HG02885 (cell line): ENCODE measurements around the gene KIAA2012.
"Not testable (repeated sequence)": the region's sequence is repeated elsewhere in the genome, so short reads cannot be mapped to it uniquely, and the experiment has no call there.

Experiments
- ATAC-seq: cut with Tn5 transposase; IDR thresholded peaks from one replicate; pipeline ENCODE4 v1.9.1; 2021; ENCODE audit warnings: mild to moderate bottlenecking; ENCODE audit not compliant: unreplicated experiment, poor library complexity

Gene KIAA2012

DNA sequence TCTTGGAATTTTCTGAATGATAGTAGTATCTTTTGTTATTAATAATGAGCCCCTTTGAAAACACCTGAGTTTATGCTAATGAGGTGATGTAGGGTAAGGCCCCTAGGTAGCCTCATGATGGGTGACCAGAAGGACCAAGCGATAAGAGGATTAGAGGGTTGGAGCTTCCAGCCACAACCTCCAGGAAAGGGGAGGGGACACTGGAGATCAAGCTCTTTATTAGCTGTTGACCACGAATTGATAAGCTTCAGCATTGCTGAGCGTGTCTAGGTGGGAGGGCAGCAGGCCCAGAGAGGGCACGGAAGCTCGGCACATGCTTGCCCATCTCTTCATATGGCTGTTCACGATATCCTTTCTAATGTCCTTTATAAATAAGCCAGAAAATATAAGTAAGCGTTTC, 39.0 kb downstream of the KIAA2012 start:
- no peak for ATAC-seq

DNA sequence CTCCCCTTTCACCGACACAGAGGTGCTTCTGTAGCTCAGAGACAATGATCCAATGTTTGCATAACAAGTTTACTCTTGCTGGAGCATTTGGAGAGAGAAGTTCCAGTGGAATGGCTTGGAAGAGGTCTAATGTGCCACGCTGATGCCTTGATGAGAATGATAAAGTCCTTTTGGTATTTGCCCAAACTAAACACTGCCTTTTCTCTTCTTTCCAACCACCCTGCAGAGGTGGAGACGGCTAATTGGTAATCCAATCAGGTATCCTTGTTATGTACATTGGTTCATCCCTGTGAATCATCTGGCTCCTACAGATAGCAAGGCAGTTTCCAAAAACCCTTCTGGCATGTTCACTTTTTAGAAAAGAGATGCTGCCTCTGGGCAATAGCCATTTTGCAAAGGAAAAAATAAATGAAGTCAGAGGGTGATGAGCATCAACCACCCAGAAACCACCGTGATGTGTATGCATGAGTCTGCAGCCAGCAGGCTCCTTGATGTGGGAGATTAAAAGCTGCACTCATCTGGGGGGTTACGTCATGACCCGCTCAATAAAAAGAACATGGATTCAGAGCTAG, 40.6 kb downstream of the KIAA2012 start:
- no peak for ATAC-seq

DNA sequence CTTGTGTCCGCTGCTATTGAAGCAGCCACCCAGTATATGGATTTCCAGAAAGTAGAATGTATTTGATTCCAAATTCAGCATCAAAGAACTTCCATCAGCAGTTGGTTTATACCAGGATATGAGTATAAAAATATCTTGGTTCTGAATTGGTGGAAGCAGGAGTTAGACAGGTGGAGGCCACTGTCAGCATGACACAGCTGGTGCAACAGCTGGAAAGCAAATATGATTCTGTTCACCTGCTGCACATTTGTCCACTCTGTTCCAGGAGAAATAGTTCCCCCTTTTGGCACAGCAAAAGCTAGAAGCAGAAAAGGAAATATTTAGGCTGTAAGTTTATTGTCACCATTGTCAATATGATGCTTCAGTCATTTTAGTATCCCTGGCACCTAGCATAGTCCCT, 41.2 kb downstream of the KIAA2012 start:
- ATAC-seq = no peak

DNA sequence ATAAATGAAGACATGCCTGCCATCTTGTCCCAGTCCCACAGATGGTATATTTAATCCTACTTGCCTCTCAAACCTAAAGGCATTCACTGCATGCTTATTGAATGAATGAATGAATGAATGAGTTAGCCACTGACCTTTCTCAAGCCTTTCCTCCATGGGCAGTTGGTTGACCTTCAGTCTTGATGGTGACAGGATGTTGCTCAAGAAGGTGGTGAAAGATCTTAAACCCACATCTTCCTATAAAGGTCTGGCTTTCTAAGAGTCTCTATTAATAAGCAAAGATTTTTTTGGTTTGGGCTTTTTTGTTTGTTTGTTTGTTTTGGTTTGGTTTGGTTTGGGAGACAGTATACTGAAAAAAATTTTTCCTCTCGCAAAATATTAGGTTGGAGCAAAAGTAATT, 41.7 kb downstream of the KIAA2012 start:
- ATAC-seq = no peak

DNA sequence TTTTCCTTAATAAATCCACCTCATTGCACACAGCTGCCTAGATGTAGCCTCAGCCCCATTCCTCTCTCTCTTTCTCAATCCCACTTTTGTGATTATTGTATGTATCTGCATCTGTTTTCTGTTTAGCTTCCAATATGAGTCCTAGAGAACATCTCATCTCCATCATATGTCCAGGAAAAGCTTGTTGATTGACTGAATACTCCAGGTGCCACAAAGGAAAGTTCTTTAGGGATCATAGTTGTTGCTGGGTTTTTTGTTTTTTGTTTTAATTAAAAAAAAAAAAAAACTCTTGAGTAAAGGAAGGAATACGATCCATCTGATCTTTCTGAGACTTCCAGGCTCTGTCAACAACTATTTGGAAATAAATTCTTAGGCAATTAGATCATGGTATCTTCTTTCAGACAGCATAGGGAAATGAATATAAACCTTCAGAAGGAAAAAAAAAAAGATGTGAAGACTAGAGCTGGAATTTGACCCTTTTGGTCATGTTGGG, 42.5 kb downstream of the KIAA2012 start:
- ATAC-seq = no peak

DNA sequence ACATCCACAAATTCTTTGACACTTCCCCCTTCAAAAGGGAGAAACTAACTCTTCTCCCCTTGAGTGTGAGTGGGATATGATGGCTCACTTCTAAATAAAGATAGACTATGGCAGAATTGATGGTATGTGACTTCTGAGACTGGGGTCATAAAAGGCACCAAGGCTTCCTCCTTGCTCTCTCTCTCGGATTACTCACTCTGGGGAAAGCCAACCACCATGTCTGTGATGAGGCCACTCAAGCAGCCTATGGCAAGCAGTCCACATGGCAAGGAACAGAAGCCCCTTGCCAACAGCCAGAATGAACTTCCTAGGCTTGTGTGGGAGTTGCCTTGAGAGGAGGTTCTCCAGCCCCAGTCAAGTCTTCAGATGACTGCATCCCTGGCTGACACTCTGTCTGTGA, 43.6 kb downstream of the KIAA2012 start:
- no peak for ATAC-seq

DNA sequence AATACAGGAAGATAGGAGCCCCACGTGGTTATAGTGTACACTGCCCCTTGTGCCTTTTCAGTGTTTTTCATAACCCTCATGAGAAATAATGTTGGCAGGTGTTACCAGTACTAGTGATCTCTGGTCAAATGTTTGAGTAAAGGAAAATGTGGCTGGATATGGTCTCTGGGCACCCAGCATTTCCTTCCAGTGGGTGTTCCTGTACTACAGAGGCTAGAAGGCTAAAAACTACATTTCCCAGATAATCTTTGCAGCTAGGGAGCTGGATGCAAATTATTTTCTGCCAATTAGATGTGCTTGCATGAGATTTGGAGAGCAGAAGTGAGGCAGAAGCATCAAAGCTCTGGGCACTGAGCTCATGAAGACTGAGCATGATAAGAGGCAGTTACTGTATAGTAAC, 45.1 kb downstream of the KIAA2012 start:
- ATAC-seq = no peak

DNA sequence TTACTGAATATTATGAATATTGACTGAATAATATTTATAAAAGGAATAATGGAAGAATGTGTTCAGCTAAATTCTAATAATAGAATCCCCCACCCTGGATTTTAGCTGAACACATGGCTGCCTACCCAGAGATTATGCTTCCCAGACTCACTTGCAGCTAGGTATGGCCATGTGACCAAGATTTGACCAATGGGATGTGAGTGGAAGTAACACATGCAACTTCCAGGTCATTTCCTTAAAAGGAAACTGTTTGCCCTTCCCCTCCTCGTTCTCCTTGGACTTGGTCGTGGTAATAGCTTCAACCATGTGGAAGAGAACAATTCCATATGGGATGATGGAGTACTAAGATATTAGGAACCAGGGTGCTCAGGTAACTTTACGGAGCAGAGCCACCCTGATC, 47.8 kb downstream of the KIAA2012 start:
- ATAC-seq = no peak

DNA sequence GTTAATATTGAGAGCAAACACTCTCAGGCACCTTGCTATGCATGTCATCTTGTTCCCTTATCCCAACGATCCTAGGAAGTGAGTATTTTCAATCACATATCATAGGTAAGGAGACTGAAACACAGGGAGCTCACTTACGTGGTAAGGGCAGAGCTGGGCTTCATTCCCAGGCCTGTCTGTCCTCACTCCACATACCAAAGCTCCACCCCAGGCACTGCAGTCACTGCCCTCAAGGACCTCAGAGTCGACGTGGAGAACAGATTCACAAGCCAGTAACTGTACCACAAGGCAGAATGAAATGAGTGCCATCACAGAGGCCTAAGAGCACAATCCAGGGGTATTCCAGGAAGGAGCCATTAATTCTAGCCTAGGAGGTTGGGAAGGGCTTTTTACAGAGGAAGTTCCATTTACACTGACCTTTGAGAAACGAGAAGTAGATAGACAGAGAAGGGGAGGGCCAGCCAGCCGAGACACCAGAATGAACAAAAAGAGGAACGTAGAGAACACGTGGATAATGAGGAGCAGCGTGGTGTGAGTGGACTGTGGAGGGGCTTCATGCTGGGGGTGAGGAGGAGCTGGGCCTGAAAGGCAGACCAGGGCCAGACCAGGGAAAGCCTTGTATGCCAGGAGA, 48.6 kb downstream of the KIAA2012 start:
- no peak for ATAC-seq

DNA sequence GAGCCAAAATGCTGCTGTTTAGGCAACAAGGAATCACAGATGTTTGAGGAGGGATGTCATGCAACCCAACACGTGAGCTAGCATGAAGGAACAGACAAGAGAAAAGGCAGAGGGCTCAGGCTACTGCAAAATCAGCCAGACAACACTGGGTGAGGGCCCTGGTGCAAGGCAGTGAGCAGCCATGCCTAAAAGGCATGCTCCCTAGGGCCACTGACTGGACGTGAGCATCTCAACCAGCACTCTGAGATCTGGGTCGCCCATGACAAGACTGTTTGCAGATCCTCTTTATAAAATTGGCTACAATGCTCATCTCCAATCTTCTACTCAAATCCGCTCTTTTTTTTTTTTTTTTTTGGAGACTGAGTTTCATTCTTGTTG, 49.1 kb downstream of the KIAA2012 start:
- ATAC-seq = no peak

DNA sequence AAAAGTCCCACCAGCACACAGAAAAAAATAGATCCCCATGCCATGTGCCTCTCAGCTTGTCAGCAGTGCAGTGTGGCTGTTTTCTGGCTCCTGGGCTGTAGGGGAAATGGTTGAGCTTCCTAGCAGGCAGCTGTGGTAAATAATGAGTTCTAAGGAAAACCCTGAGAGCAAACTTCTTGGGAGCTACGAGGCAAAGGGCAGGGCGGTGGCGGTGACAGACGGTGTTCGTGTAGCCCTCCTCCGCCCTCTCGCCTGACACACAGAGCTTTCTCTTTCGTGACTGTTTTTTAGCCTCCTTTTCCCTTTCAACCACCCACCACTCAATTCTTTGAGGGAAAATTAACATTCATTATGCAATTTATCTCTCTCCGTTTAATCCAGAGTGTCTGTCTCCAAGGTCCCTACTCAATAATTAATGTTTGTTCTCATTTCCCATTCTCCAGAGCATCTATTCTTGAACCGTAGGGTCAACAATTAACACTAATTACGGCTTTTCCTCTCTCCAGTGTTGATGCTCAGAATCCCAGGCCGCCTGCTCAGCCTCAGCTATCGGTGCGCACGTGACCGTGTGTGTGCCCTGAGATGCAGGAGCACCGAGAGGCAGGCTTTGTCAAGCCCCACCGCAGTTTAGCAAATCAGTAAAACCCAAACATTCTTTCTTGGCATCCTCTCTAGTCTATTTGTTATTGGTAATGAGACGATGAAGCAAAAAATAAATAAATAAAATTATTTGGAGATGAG, 50.1 kb downstream of the KIAA2012 start:
- no peak for ATAC-seq

DNA sequence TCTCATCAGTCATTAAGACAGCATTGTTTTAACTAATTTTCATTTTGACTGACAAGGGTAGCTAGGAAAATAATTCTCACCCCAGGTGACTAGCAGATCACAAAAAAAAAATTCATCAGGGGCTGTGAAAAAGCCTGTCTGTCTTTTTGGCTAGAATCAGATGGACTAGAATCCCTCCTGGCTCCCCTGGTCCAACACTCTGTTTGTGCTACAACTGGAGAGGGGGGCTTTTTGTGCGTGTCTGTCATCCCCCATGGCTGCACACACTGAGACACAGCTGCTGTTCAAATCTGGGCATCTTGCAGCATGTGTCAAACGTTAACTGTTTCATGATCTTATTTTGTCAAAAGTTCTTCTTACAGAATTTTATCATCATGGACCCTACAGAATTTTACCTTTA, 51.2 kb downstream of the KIAA2012 start:
- ATAC-seq = no peak

DNA sequence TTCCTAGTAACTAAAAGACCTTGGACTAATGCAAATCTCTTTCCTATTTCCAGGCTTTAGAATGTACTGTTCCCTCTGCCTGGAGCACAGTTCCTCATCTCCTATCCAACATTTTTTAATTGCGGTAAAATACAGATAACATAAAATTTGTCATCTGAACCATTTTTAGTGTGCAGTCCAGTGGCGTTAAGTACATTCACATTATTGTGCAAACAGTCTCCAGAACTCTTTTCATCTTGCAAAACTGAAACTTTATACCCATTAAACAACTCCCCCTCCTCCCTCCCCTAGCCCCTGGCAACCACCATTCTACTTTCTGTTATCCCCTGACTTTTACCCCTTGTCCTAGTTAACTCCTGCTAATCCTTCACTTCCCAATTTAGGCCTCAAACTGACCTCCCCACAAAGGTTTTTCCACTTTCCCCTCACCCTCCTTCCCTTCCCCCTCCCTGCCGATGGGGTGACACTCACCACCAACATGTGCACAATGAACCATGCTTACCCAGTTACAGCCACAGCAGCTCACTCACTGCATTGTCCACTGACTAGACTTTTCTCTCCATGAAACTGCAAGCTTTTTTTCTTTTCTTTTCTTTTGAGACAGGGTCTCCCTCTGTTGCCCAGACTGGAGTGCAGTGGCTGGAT, 54.8 kb downstream of the KIAA2012 start:
- no peak for ATAC-seq

DNA sequence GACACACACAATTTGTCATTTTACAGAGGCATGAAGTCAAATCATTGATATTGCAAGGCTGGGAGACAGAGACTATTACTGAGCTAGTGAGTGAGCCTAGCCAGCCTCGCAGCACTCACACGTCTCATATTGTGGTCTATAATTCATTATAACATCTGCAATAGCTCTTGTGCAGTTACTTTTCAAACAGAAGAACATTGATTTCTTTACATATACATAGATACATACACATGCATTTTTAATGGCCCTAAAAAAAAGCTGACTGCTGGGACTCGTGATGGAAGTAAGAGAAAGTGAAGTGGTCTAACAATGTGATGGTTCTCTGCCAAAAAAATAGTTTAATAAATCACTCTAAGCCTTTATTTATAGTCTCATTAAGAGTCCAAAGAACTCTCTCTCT, 56.8 kb downstream of the KIAA2012 start:
- no peak for ATAC-seq

DNA sequence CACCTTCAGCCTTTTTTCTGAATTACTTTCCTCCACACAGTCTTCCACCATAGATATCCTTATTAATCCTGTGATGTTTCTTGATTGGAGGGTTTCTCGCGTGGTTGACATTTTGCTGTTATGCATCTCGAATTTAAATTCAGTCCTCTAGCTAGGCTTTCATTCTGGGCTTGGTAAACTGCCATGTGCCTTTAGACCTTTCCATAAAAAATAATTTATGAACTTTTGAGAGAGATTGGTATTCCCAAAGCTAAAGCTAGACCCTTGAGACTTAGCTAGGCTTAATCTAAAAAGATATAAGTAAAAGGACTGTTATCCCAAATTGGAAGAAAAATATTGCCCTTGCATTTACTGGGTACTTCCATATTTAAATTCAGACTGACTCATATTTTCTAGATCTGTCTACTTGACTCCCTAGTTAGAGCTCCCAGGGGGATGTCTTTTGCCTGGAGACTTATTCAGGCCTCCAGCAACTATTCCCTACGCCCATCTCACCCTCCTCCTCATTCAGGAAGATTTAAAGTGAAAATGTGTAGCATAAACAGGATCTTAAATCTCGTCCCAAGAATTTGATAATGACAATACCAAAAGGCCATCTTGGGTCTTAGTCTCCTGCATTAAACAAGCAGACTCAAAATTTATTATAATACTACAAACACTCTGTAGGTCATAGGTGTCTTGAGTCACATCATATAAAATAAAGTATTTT, 60.3 kb downstream of the KIAA2012 start:
- no peak for ATAC-seq

DNA sequence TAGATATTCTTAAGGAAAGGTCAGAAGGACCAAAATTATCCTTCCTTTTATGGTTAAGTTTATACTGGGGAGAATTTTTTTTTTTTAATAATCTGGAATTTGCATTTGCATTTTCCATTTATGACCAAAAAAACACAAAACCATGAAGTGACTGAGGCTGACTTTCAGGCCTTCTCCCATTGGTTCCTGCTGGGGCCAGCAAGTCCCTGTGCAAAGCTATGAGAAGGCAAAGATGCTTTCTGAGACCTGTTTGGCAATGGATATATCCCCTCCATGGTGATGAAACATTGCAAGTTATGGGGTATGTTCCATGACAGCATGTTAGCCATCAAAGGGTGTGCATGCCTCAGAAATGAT, 60.8 kb downstream of the KIAA2012 start:
- no peak for ATAC-seq

DNA sequence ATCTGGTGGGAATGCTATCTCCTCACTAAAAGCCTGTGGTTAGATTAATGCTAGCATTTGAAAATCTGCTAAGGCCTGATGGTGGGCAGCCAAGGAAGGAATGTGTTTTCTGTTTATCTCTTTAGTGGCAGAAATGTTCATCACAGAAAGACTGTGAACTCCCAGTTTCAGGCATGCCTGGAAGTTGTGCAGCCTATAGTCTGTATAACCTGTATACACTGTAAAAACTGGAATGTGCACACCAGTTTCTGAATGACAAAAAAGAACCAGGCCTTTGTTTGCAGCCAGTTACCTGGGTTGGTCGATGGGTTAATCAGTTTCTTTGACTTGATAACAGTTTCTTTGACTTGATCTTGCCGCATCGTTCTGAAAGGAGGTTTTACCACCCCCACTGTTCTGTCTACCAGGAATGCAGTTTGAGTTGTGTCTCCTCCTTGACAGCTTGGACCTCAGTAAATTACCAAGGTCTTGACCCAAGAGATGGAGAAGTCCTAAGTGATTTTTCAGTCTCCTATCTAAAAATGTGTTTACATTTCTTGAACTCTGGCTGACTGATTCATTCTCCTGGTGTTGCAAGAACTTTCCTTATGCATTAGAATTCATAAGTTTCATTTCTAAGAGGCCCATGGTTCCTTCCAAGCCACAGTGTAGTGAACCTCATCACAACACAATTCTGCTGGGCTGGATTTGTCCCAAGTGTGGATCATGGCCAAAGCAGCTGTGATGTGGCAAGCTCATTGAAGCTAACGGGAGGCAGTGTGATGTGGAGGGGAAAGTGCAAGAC, 62.2 kb downstream of the KIAA2012 start:
- ATAC-seq = no peak

DNA sequence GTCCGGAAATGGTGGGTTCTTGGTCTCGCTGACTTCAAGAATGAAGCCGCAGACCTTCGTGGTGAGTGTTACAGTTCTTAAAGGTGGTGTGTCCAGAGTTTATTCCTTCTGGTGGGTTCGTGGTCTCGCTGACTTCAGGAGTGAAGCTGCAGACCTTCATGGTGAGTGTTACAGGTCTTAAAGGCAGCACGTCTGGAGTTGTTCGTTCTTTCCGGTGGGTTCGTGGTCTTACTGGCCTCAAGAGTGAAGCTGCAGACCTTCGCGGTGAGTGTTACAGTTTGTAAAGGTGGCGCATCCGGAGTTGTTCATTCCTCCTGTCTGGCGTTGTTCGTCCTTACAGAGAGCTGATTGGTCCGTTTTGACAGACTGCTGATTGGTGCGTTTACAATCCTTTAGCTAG, 63.0 kb downstream of the KIAA2012 start:
- ATAC-seq = not testable (repeated sequence)

DNA sequence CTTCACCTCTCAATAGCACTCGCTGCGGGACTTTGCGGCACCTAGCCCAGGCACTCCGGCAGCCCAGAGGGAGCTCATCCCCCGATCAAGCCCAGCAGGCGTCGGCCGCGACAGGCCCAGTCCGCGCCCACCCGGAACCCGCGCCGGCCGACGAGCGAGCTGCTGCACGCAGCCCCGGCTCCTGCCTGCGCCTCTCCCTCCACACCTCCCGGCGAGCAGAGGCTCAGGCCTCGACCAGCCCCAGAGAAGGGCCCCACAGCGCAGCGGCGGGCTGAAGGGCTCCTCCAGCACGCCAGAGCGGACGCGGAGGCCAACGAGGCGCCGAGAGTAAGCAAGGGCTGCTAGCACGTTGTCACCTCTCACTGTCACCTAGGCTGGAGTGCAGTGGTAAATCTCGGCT, 63.5 kb downstream of the KIAA2012 start:
- no peak for ATAC-seq
